Activated naive CD8-positive, alpha-beta T cell treated with anti-CD3 and anti-CD28 coated beads, Interleukin-2, amount 50 U/mL, for 16 hours (primary cell): ENCODE results near the gene HLA-C.
"Not testable (repeated sequence)": the region's sequence is repeated elsewhere in the genome, so short reads cannot be mapped to it uniquely, and the experiment has no call there.

Source experiments
- DNase-seq: peaks from one replicate; pipeline ENCODE4 v3.0.0-alpha.2; 2020; ENCODE audit warnings: low read depth, low spot score

Gene HLA-C

DNA sequence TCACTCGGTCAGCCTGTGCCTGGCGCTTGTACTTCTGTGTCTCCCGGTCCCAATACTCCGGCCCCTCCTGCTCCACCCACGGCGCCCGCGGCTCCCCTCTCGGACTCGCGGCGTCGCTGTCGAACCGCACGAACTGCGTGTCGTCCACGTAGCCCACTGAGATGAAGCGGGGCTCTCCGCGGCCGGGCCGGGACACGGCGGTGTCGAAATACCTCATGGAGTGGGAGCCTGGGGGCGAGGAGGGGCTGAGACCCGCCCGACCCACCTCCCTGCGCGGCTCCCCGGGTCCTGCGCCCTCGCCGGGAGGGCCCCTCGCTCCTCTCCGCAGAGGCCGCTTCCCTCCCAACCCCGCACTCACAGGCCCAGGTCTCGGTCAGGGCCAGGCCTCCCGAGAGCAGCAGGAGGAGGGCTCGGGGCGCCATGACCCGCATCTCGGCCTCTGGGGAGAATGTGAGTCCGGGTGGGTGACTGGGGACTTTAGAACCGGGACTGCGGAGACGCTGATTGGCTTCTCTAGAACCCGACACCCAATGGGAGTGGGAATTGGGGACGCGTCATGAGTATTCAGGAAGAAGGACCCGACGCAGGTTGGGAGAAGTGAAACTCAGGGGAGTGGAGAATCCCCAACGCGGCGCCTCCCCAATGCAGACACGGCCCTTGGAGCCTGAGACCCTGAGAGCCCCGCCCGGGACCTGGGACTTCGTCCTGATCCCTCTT, at the start of gene HLA-C:
Gene HLA-C (minus strand): TSS at position 452 of the 717 bp plus-strand sequence. CDS start 21 bp downstream, at position 431.
- DNase-seq = peak; percentile 78

DNA sequence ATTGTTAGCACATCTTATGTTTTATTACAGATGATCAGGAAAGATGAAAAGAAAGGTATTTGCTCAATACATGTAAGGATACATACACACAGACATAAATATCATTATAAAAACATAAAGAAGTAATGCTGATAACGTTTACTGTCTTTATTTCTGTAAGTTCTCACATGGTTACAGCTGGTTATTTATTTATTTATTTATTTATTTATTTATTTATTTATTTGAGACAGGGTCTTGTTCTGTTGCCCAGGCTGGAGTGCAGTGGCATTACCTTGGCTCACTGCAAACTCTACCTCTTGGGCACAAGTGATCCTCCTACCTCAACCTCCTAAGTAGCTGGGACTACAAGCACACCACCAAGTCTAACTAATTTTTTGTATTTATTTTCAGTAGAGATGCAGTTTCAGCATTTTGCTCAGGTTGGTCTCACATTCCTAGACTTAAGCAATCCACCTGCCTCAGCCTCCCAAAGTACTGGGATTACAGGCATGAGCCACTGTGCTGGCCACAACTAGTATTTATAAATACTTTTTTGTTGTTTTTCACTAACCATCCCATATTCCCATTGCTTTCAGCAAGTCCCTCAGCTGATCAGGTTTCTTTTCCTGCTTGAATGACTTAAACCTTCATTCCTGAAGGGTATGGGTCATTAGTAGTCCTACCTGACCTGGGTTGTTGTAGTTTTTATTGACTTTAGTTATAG, 49.3 kb upstream of the HLA-C start:
- DNase-seq = no peak

DNA sequence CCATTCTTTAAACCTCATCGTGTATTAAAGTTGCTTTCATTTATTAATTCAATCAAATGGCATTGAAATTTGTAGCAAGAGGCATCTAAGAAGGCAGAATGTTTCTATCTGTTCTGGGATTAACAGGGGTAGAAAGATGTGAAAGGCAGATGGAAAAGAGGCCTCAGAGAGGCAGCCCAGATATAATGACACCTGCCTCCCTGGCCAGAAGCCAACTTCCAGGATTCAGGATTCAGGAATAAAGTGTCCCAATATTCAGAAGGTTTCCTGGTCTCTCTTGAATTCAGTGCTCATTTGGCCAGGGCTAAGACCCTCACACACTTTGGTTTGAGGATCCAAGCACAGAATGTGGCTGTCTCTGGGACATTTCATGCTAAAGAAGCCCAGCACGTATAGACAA, 45.1 kb upstream of the HLA-C start:
- DNase-seq = no peak

DNA sequence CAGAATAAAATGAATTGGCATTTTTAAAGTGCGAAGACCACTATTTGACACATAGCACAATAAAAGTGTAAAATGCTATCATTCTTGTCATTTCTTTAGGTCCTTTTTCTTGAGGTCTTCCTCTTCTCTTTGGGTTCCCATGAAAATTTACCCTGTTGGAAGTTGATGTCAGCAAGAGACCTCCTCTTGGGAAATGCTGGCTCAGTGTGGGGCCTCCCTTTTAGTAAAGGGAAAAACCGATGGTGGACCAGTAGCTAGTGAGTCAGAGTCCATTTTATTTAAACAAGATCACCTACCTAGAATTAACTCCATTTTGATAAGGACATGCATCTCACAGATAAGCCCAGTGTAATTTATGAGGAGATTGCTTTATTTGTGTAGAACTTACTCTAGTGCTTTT, 37.7 kb upstream of the HLA-C start:
- no peak for DNase-seq

DNA sequence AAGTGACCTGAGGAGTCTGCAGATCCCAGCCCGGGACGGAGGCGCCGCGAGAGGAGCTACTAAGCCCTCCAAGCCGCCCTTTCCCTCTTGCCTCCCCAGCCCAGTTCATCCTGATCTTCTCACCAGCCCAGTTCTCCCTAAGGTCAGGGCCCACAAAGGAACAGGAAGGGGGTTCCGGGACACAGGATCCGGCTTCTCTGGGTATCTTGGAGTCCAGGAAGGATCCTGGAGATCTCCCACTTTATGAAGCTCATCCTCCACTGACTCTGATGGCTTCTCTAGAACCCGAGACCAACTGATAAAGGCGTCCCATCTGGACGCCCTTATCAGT, 36.9 kb upstream of the HLA-C start:
- no peak for DNase-seq

DNA sequence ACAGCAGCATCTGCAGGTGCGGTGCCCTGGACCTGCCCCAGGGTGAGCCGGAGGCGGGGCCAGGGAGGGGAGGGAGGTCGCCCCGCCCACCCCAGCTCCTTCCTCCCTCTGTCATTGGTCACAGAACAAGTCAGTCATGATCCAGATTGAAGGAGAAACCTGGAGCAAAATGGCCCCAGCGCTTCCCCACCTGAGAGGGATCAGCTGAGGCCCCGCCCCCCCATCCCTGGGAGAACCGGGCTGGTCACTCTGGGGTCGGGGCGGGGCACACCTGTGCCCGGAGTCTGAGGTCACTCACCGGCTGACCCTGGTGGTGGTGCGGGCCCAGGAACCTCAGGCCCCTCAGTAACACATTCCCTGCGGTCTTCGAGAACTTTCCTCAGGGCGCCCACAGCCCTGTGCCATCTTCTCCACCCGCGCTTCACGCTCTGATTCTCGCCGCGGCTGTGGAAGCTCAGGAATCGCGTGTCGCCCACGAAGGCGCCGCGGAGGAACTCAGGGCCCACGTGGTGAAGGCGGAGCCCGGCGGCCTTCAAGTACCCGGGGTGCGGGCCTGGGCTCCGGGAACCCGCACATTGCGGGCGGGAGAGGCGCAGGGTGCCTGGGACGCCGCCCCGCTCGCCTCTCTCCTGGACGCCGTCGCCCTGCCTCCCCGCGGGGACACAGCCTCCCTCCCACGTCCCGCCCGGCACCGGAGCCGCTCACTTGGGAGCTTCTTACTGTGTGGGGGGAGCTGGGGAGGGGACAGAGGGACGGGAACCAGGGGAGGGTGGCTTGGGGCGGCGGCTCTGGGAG, 36.4 kb upstream of the HLA-C start:
- peak; percentile 38 for DNase-seq

DNA sequence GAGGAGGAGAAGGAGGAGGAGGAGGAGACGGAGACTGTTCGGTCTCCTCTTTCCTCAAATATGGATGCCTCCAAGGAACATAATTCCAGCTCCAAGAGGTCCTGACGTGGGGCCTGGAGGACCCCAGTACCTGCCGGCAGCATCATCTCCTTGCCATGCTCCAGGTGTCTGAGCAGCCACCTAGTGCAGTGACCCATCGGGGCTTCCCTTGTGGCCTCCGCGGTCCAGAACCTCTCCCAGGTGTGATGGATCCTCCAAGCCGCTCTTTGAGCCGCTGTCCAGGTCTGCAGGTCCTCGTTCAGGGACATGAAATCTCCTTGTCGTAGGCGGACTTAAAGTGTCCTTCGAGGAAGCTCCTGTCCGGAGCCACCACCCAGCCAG, 35.8 kb upstream of the HLA-C start:
- no peak for DNase-seq

DNA sequence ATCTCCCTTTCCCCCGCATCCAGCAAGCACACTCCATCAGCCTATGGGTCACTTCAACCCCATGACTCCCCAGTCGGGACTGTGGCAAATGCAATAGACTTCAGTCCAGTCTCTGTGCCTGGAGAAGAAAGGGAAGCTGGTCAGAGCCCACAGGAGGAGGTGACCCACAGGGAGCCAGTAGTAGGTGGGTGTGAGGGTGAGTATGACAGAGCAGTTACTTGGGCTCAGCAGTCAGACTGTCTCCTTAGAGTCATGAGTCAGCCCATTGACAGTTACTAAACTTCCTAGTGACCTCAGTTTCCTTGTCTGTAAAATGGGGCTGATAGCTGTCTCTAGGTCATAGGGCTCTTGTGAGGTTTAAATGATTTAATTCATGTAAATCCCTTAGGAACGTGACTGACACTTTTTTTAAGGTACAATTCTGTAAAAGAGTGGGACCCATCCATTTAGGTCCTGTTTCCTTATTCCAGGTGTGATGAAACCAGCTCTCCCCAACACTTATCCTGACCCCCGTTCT, 33.9 kb upstream of the HLA-C start:
- no peak for DNase-seq

DNA sequence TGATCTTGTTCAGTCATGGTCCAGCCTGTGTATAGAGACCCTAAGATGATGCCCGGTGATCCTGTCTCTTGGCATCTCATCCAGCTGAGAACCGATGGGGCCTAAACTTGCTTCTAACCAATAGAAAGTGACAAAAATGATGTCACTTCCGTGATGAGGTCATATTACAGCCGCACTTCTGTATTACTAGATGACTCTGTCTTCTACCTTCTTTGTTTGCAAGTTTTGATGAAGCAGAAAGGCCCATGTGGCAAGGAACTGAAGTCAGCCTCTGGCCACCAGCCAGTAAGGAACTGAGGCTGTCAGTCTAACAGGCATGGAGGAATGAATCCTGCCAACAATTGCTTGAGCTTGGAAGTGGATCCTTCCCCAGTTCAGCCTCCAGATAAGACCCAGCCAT, 32.8 kb upstream of the HLA-C start:
- no peak for DNase-seq

DNA sequence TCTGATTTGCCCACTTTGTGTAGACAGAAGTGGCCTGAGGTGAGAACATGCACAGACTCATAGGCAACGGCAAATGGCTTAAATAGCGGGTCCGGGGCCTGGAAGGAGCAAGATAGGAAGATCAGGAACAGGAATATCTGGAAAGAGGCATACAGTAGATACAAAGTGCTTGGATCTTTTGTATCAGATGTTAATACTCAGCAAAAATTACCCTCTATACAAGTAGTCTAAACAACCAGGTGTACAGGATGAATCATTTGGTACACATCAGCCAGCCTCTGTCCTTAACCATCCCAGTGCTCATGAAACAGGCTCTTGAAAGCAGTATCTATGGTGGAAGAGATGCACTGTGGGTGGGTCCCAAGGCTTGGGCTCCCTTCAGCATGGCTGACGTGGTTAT, 28.9 kb upstream of the HLA-C start:
- no peak for DNase-seq

DNA sequence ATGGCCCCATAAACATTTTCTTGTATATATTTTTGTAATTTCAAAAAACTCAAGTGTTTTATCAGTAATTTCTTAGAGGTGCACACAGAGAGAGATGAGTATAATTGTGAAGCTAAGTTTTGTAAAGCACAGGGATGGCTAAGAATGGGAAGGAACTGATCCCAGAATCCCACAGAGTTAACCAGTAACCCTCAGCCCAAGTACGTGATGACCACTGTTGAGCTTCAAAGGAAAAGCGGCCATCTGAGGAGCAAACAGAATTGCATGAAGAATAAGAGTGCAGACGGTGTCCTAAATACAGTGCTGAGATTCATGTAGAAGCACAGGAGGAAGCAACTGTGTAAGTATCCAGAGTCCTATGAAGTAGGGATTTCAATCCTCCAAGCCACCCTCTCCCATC, 28.1 kb upstream of the HLA-C start:
- no peak for DNase-seq

DNA sequence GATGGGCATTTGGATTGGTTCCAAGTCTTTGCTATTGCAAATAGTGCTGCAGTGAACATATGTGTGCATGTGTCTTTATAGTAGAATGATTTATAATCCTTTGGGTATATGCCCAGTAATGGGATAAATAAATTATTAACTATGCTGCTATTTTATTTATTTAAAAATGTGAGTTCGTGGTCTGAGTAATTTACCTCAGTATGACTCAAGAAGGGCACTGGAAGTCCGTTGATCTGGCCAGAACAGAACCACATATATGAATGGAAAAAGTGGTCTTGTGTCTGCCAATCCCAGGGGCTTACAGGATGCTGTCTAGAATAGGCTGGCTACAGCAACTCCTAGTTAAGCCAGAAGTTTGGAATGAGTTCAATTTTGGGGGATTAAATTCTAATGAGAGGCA, 27.6 kb upstream of the HLA-C start:
- no peak for DNase-seq

DNA sequence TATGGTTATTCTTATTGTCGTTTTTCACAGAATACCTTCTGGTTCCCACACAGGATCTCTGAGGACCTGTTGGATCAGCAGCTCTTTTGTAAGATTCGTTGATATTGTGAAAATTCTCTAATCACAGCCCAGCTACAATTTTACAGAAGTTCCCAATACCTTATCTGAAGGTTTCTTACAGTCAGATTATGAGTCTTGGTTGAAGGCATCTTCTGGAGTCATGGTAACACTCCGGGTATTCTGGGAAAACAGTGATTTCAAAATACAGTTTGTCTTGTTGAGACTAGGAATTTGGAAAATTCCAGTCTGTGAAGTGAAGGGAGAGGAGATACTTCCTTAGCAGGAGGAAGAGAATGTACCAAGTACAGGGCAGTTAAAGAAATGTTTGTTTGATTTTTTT, 22.2 kb upstream of the HLA-C start:
- no peak for DNase-seq

DNA sequence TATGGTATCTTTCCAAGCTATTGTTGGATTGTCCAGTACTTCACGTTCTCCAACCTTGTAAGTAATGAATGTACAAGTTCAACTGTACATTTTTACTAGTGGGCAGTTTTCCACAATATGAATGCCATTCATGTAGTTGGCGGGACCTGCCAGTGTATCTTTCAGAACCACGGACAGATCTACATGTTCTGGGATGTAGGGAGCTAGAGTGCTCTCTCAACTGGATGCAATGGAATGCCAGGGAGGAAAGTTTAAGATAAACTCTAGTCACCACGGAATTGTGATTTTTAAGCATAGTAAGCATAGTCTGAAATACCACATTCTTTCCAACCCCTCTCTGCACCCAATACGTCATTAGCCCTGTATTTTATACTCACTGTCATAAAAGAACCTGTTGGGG, 21.5 kb upstream of the HLA-C start:
- DNase-seq = no peak

DNA sequence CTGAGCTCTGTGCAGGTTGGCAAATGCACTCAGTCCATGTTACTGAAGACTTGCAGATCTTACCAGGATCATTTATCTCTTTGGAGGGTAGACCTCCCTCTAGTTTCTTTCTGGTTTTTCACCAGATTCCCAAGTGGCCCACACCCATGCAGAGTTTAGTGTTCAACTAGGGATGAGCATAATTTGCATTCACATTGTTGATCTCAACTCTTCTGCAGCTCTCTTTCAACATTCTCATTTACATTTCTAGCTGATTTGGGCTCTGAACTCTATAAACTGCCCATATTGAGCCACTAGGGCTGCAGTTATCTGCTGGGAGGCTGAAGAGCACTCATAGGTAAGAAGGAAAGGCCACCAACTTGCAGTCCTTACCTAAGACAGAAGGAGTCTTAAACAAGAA, 17.9 kb upstream of the HLA-C start:
- DNase-seq = no peak

DNA sequence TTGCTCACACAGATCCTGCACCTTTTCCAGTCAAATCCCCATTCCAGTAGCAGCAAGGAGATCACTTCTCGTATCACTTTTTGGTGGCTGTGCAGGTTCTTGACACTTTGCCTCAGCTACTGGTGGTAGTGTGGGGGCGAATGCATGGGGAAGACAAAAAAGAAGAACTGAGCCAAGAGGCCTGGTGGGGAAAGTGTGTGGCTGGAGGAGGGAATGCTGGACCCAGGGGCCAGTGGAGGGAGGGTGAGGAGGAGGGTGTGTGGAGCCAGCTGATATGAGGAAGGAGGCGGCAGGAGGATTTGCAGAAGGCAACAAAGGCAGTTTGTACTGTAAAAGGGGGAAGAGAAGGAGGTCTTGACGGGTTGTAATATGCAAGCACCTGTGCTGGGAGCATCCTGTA, 15.7 kb upstream of the HLA-C start:
- DNase-seq = no peak

DNA sequence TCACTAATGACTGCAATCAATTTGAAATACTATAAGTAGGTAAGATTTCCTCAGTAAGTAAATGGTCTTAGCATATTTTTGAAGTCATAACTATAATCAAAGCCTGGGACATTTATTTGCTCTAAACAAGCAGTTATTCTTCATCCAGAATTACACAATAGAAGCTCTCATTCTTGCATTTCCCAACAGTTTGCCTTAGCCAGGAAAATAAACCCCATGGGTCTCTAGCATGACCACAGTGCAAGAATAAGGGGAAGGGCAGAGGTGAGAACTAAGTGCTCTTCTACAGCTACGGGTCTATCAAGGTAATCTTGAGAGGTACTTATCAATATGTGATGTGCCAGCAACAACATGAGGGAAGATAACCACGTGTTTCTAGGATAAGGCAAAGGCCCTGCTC, 14.1 kb upstream of the HLA-C start:
- DNase-seq = no peak

DNA sequence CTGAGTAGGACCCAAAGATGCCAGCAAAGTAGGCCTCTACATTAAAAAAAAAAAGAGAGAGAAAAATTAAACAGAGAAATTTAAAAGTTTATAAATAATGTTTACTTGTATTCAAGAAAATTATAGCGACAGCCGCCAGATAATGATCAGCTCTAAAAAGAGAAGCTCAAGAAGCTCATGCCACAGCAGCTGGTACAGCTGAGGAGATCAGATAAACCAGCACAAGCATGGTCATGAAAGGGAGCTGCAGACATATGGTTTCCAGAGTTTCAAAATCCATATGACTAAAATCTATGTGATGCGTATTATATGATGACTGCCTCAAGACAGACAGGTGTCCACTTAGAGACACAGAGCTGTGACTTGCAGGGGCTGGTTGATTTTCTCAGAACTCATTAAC, 13.6 kb upstream of the HLA-C start:
- no peak for DNase-seq

DNA sequence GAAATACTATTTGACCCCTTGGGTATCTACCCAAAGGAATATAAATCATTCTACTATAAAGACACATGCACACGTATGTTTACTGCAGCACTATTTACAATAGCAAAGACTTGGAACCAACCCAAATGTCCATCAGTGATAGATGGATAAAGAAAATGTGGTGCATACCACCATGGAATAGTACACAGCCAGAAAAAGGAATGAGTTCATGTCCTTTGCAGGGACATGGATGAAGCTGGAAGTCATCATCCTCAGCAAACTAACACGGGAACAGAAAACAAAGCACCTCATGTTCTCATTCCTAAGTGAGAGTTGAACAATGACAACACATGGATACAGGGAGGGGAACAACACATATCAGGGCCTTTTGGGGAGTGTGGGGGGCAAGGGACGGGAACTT, 7.8 kb upstream of the HLA-C start:
- not testable (repeated sequence) for DNase-seq

DNA sequence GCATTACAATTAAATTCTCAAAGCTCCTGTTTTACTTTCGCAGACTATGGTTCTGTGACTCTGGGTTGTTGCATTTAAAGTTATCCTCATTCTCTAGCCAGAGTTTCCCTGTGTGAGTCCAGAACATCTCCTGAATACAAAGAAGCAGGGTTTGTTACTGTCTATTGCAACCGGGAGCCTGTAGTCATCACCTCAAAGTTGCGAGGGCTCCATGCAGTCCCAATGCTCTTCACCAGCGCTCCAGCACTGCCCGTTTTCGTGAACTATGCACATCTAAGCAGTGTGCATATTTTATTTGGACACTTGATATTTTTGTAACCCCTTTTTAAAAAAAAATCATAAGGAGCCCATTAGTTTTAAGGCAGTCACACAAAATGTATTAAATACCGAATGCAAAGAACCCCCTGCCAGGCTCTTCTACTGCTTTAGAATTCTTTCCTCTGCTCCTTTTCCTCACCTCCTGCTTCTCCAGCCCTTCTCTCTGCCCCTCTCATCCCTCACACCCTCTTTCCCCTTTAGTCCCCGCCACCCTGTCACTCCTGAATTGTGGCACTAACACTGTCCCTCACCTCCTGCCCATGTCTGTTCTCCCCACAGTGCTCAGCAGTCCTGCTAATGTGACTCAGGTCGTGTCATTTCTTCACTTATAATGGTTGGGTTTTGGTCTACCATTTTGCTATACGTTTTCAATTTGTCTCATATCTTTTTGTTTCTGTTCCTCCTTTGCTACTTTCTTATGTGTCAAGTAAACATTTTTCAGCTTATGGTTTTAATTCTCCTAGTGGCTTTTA, 1.1 kb upstream of the HLA-C start:
- no peak for DNase-seq

DNA sequence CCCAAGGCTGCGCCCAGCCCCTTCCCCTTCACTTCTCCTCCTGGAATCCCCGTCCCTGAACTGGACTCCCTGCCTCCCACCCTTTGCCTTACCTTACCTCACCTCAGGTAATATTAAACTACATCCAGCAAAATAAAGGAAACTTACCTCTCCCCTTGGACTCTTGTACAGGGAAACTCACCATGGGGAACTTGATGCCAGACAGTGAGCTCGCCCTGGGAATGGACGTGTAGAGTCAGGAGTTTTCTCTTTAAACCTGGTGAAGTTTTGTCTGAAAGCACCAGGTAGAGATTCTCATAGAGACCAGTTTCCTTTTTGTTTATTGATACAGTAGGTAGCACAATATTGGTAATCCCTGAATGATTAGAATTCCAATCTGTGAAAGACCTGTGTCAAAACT, 544 bp upstream of the HLA-C start:
- no peak for DNase-seq
